ENCODE measurements around the gene CCDC141.

CCDC141 gene

DNA sequence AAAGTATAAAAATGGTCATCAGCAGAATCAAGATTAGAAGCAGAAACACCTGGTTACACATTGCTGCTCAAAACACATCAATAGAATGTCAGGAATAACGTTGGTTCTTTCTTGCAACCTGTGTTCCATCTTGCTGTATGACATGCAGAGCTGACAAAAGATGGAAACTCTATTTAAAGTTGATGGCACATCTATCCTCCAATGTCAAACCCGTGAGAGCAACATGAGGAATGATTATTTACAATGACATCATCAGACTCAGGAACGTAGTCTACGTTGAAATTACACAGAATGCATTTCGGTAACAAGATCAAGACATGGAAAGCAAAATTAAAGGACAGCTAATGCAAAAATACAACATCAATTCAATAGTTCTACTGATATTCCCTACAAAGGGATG, 216.6 kb downstream of the CCDC141 start:
- H3K4me3 ChIP-seq (ENCODE audit: low read depth, low read length) = no peak overlapping the region

DNA sequence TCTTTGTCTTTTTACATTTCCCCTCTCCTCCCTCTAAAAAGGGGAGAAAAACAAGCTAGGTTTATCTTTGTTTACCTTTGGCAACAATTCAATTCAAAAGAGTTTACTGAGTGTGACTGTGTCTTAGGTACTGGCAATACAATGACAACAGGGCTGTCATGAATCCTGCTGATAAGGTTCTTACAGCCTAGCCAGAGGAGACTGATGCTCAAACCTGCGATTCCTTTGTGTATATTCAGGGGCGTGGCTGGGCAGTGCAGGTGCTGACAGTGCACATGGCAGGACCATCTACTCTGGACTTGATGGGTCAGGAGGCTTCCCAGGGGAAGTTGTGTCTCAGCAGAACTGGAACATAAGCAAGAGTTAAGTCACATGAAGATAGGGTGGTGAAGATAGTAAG, 219.5 kb downstream of the CCDC141 start:
- H3K4me3 ChIP-seq (ENCODE audit: low read depth, low read length) = no peak overlapping the region

DNA sequence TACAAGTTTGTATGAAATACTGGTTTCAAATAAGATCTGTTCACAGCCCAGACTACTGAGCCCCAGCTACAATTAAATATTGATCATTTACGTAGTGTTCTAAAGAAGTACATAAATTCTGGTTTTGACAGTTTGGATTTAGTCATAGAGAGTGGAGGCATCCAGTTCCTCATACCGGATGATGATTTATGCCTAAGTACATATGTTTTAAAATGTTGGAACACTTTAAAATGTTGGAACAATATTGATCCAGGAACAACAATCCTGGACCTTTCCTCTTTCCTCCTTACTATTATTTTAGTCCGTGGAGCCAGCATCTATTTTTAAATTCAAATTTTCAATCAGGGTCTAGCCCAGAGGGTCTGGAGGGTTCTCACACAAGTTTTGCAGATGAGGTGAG, 220.0 kb downstream of the CCDC141 start:
- H3K4me3 ChIP-seq (ENCODE audit: low read depth, low read length) = no peak overlapping the region

DNA sequence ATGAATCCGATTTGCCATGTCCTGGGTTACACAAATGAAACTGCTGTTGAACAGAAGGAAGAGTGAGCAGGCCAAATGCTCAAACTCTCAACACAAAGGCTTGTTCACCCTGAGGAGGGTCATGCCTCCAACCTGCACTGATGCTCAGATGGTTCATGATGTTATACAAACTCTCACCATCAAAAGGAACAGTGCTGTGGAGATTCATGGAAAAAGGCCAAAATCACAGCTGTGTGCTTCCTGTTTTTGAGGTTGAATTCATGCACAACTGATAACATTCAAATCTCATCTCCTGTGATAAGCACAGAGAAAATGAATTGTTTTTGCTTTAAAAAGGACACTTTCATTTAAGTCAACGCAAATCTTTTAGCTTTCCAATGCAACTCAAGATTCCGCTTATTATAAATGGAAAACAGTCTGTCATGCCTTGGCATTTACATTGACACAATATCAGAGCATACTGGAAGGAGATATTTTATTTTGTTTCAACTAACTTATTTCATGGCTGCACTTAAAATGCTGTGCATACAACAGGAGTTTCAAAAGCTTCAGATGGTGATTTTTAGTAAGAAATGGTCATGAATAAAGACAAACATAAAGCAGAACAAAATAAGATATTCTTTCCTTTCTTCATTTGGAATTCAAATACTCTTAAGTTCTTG, 220.5 kb downstream of the CCDC141 start:
- H3K4me3 ChIP-seq (ENCODE audit: low read depth, low read length) = no peak overlapping the region

DNA sequence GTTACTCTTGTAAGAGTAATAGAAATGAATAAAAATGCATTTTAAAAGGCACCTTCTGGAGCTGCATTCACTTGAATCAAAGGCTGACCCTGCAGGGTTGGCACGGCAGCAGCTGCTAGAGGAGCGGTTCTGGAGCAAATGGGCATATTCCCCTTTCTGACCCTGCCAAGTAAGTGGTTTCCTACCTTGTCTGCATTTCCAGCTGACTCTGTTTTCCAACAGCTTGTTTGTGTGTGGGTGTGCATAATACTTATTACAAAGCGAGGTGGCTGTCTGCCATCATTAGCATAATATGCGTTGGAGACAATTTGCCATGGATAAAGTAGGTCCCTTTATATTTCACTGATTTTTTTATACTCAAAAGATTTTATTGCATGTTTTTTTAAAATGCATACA, 221.5 kb downstream of the CCDC141 start:
- no peak overlapping the region for H3K4me3 ChIP-seq (ENCODE audit: low read depth, low read length)

DNA sequence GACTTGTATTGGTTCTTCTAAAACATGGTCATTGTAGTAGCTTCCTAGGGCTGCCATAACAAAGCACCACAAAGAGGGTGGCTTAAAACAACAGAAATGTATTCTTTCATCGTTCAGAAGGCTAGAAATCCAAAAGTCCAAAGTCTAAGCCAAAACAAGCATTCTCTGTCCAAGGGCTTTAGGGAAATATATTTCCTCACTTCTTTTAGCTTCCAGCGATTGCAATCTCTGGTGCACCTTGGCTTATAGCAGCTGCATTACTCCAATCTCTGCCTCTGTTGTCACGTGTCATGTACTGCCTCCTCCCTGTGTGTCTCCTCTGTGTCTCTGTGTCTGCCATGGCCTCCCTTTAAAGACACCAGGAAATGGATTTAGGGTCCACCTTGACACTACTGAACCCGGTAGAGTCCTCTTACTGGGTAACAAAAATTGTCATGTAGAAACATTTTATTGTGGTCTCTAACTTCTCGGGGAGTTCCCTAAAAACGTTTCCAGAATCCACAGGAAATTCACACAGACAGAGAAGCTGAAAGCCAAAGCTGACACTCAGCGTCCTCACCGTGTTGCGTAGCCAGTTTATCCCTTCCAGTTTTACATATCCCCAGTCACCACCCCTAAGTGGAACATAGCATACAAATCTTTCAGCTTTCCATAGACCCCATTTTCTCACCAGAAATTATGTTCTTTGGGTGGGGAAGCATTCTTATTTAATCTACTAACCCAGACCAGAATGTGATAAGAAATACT, 222.0 kb downstream of the CCDC141 start:
- H3K4me3 ChIP-seq (ENCODE audit: low read depth, low read length) = no peak overlapping the region

DNA sequence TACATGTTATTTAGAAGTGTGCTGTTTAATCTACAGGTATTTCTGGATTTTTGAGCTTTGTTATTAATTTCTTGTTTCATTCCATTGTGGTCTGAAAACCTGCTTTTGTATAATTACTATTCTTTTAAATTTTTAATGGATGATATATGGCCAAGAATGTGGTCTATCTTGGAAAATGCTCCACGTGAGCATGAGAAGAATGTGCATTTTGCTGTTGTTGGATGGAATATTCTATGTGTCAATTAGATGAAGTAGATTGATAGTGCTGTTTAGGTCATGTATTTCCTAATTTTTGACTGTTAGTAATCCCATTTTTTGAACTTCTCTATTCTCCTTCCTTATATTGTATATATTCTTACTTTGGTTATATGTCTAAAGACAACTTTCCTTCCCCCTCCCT, 222.8 kb downstream of the CCDC141 start:
- no peak overlapping the region for H3K4me3 ChIP-seq (ENCODE audit: low read depth, low read length)

DNA sequence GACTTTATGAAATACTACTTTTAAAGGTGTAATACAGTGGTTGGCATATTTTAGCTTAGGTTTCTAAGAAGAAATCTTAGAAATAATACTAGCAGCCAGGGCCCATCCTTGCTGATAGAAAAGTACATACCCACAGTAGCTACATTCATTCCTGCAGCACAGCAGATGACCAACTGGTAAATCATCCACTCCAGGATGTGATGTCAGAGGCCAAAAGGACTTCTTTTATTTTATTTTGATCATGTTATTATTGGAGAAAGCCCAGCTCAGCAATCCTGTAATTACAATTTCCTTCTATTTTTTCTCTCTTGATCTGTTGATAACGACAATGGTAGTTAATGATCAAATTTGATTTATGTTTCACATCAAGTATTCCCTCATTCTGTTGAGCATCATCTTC, 224.8 kb downstream of the CCDC141 start:
- no peak overlapping the region for H3K4me3 ChIP-seq (ENCODE audit: low read depth, low read length)

DNA sequence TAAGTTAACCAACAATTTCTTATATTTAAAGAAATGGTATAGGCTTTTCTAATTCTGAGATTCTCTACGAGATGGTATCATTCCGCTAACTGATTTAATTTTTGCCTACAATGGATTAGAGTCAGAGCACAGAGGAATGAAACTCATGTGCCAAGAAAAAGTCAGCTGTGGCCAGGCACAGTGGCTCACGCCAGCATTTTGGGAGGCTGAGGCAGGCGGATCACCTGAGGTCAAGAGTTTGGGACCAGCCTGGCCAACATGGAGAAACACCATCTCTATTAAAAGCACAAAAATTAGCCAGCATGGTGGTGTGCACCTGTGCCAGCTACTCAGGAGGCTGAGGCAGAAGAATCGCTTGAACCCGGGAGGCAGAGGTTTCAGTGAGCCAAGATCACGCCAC, 225.8 kb downstream of the CCDC141 start:
- no peak overlapping the region for H3K4me3 ChIP-seq (ENCODE audit: low read depth, low read length)

DNA sequence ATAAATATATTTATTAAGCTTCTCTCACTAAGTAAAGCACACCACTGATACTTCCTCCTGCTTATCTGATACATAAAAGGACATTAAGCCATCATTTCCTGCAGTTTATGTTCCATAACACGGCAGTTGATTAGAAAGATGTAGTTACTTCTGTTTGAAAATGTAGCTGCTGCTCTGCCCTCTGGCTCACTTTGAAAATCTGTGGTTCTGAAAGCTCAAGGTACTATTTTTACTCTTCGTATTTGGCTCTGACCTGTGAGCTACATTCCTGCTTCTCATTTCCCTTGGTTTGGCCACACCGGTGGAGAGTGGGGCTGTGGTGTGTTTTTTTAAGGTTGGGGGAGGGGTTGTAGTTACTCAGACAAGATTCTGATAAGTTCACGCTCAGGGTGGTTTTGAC, 229.9 kb downstream of the CCDC141 start:
- H3K4me3 ChIP-seq (ENCODE audit: low read depth, low read length) = no peak overlapping the region

DNA sequence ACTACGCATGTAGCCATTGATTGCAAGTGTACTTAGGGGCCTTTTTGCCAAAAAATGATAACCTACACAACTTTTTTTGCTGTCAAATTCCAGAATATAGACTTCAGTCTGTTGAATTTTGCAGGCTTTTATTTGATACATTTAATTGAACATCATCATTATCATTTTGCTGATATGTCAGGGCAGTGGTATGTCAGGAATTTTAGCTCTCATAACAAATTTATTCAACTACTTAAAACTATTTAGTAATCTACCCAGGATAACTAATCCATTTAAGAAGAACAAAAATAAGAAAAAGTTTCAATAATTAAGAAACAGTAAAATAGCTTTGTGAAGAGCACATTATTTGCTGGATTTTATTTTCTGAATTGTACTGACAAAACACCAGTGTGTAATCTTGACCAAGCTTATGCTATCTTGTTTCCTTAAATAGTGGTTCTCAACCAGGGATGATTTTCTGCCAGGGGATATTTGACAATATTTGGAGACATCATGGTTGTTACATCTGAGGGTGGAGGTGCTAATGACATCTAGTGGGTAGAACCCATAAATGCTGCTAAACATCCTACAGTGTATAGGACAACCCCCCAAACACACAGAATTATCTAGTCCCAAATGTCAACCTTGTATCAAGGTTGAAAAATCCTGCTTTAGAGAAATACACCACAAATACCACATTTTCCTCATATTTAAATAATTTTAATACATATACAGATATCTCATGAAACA, 230.6 kb downstream of the CCDC141 start:
- H3K4me3 ChIP-seq (ENCODE audit: low read depth, low read length) = no peak overlapping the region

DNA sequence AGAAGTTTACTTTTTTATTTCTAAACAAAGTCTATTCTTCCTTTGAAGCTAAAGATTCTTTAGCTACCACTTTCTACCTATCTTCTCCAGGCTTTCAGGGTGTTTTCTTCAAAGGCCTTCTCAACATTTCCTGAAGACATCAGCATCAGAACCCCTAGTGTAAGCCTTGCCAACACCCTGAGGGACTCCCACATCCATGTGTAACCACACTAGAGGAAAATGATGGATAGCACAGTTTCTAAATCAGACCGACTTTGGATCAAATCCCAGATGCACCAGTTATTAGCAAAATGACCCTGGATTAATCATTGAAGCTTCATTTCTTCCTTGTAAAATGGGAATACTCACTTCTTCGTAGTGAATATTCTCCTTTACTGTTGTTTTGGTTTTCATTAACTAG, 238.0 kb downstream of the CCDC141 start:
- no peak overlapping the region for H3K4me3 ChIP-seq (ENCODE audit: low read depth, low read length)

DNA sequence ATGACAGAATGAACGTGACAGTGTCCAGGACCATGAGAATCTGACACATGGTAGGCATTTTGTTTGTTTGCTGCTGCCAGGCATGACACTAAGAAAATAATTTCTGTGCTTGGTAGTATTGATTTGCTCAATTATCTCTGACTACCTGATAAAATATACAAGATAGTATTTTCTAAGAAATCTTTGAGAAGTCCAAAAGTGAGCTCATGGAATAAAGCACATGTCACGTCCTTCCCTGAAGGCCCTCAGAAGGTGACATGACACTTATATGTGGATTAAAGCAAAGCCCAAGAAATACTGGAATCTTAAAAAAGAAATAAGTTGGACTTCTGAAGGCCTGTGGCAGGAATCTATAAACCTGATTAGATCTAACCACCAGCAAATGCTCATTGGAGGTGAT, 238.9 kb downstream of the CCDC141 start:
- H3K4me3 ChIP-seq (ENCODE audit: low read depth, low read length) = no peak overlapping the region

DNA sequence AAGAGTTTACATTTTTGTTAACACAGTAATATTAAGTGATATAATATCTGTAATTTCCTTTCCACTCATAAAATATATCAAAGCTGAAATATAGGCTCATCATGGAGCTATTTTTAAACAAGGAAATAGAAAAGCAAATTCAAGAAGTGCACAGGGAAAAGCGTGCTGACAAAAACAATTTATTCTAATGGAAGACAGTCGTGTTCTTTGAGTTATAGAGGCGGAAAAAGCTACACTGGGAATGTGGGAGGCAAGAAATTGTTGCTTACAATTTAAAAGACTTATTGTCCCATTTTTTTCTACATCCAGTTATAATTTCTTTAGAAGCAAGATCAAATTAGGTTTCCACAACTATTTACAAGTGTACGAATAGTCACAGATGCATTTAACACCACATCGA, 239.5 kb downstream of the CCDC141 start:
- H3K4me3 ChIP-seq (ENCODE audit: low read depth, low read length) = no peak overlapping the region

DNA sequence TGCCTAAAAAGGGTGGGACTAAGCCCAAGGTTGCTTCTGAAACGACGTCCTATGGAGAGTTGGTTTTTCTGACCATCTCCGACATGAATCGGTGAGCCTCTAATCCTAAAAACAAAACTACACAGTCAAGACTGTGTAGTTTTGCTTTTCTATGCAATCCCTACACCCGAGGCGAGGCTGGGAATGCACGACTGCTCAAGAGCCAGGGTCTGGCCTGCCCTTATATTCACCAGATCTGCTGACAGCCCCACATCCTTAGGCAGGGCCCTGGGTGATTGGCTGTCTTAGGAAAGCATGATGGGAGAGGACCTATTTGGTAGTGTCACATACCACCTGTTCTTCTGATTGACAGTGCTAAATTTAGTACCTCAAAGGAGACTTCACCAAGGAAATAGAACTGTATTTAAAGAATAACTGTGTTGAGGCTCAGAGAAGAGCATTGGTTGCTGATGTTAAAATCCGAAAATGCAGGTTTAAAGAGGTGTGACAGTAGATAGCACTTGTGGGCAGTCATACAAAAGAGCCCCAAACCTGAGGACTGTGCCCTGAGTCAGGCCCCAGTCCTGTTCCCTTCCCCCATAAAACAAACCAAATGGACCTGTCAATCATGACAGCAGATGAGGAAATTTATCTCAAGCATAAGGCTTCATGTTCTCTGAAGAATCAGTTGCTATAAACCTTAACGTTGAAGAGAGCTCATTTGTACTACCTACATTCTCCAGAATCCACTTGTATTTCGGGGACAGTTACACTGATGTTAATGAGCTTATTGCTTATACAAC, 242.5 kb downstream of the CCDC141 start, which contains the start of gene TTN:
Gene TTN, minus strand, starts transcription at position 197 of the 782 bp plus-strand sequence. CDS start 2,781 bp downstream, outside the sequence.
- no peak within 1 kb of the TSS for H3K4me3 ChIP-seq (ENCODE audit: low read depth, low read length)

DNA sequence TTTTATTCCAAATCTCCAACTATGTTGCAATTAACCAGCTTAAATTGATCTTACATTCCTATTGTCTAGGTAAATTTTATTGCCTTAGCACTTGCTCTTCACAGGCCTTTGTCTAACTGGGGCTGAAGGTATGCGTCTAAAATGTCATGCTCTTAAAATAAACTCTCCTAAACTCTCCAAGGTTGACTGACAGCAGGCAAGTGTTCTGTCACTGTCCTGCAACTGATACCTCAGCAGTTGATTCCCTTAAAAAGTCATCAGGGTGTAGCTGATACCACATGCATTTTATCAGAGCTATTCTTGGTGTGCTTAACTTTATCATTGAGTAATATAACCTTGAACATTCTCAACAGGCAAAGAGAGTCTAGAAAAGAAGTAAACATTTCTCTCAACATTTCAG, 243.4 kb downstream of the CCDC141 start:
- H3K4me3 ChIP-seq (ENCODE audit: low read depth, low read length) = no peak overlapping the region

DNA sequence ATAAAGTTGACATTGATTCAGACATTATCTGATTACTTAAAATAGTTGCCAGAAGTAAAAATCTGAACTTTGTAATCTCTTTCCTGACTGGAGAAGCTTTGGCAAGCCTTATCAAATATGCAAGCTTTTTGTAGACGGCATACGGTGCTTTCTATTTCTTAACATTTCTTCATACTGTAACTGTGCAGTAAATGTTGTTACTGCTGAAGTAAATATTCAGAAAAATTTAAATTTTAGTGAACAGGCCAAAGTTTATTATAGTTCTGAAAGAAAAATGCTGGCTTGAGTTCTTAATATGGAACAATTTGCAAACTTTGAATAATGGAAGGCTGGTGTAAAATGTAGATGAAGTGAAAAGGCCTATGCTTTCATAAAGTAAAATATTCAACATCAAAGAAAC, 244.5 kb downstream of the CCDC141 start:
- H3K4me3 ChIP-seq (ENCODE audit: low read depth, low read length) = no peak overlapping the region

DNA sequence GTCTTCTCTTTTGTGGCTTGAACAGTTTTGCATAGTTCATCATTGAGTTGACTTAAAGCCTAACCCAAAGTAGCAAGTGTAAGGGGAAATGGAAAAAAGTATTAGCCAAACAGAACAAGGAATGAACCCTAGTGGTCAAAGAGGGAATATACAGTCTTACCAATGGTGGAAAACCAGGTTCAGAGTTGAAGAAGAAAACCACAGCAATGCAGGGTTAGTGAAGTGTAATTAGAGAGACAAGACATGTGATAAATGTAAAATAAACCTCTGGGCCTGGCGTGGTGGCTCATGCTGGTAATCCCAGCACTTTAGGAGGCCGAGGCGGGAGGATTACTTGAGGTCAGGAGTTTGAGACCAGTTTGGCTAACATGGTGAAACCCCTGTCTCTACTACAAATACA, 245.1 kb downstream of the CCDC141 start:
- no peak overlapping the region for H3K4me3 ChIP-seq (ENCODE audit: low read depth, low read length)

DNA sequence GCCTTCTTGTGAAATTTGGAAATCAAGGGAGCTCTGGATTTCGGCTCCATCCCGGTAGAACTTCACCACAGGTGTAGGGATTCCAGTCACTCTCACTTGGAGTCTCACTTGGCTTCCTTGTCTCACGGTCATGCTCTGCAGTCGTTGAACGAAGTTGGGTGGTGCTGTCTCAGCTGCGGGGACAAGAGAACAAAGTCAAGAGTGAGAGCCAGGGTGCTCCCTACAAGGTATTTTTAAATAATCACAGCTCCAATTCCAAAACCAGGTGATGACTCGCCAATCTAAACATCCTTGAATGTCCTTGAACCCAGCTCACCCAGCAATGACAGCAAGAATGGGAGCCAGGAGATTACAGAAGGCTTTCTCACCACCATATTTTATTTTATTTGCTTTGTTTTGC, 249.4 kb downstream of the CCDC141 start:
- H3K4me3 ChIP-seq (ENCODE audit: low read depth, low read length) = no peak overlapping the region

DNA sequence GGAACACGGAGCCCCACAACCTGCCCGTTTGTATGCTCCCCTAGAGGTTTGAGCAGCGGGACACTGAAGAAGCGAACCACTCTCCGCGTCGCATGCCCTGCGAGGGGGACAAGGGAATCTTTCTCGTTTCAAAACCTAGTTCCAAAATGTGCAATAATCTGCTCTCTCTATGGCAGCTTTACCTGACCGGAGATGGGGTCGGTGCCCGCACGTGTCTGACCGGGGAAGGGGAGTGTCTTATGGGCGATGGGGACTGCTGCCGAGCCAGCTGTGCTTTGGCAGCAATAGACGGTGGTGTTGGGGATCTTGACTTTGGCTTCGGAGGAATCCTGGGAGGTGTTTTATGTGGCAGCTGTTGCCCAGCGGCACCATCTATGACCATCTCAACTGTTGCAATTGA, 250.6 kb downstream of the CCDC141 start:
- H3K4me3 ChIP-seq (ENCODE audit: low read depth, low read length) = no peak overlapping the region

DNA sequence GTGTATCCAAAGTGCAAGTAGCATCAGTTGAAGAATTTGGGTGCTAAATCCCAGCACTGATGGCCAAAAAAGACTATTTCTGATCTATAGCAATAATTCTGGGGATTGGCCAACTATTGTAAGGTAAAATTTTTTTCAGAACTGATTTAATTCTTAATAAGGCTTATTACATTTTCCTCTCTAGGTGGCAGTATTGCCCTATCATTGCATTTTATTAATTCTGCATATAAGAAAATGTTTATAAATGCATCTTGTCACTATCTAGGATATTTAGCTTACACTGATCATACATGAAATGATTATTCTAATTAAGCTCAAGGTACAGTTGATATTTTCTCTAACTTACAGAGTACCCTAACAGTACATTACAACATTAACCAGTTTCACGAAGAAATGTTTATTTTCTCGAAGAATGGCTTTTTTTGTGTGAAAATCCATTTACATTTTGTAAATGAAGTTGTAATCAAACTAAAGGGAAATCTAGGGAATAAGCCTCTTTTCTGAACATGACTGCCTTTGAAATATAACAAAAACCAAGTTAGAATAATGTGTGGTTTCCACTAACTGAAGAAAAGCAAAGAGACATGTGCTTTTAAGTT, 253.8 kb downstream of the CCDC141 start:
- no peak overlapping the region for H3K4me3 ChIP-seq (ENCODE audit: low read depth, low read length)
